Activated naive CD8-positive, alpha-beta T cell treated with anti-CD3 and anti-CD28 coated beads, Interleukin-2, amount 50 U/mL, for 24 hours (primary cell): Measurements from ENCODE around the gene ARHGAP6.

Experiments
- ATAC-seq: fragments of 150-1000 bp; cut with Tn5 transposase; one replicate; pipeline ENCODE4 v1.10.0; 2021
- DNase-seq: peaks from one replicate; pipeline ENCODE4 v3.0.0; 2021
- H3K27ac Mint-ChIP-seq: one replicate; pipeline ENCODE4 v1.8.0; 2021; ENCODE audit warnings: mild to moderate bottlenecking, mixed read lengths
- H3K27me3 Mint-ChIP-seq: one replicate; pipeline ENCODE4 v1.8.0; 2021; ENCODE audit warnings: mixed read lengths
- H3K36me3 Mint-ChIP-seq: one replicate; pipeline ENCODE4 v1.8.0; 2021; ENCODE audit warnings: low read depth, mixed read lengths
- H3K4me1 Mint-ChIP-seq: one replicate; pipeline ENCODE4 v1.8.0; 2021; ENCODE audit warnings: mixed read lengths
- H3K4me3 Mint-ChIP-seq: one replicate; pipeline ENCODE4 v1.8.0; 2021; ENCODE audit warnings: mild to moderate bottlenecking, moderate library complexity, mixed read lengths
- H3K9me3 Mint-ChIP-seq: one replicate; pipeline ENCODE4 v1.8.0; 2021; ENCODE audit warnings: mixed read lengths

ARHGAP6 gene

GRCh38 chrX:11429538-11430085 is 236.1 kb downstream of the ARHGAP6 start:
- H3K4me3 Mint-ChIP-seq = no peak overlapping the region
- no peaks in the 10 kb centered on the region for H3K4me1 Mint-ChIP-seq
- ATAC-seq (no peak), DNase-seq (no peak)
- peaks cover 15% of the 10 kb centered on the region for H3K27me3 Mint-ChIP-seq
- no peaks in the 10 kb centered on the region for H3K36me3 Mint-ChIP-seq
- no peaks in the 10 kb centered on the region for H3K9me3 Mint-ChIP-seq
- H3K27ac Mint-ChIP-seq = no peak overlapping the region

- ATAC-seq (no peak), DNase-seq (no peak)
- no peaks in the 10 kb centered on the region for H3K36me3 Mint-ChIP-seq
- no peak overlapping the region for H3K4me3 Mint-ChIP-seq
- H3K27ac Mint-ChIP-seq = no peak overlapping the region
- no peaks in the 10 kb centered on the region for H3K9me3 Mint-ChIP-seq
- peaks cover 15% of the 10 kb centered on the region for H3K27me3 Mint-ChIP-seq
- no peaks in the 10 kb centered on the region for H3K4me1 Mint-ChIP-seq
Observed at GRCh38 chrX:11427453-11428071, 238.2 kb downstream of the ARHGAP6 start.

GRCh38 chrX:11426712-11427452 is 238.8 kb downstream of the ARHGAP6 start:
- Mint-ChIP-seq H3K27ac (no peak overlapping the region), H3K4me1 (no peaks in the 10 kb centered on the region), H3K4me3 (no peak overlapping the region), H3K9me3 (no peaks in the 10 kb centered on the region), H3K36me3 (no peaks in the 10 kb centered on the region), H3K27me3 (peaks cover 13% of the 10 kb centered on the region)
- ATAC-seq = no peak
- no peak for DNase-seq

- ATAC-seq (no peak), DNase-seq (no peak)
- Mint-ChIP-seq H3K27me3 (peaks cover 13% of the 10 kb centered on the region), H3K27ac (no peak overlapping the region), H3K9me3 (no peaks in the 10 kb centered on the region), H3K36me3 (no peaks in the 10 kb centered on the region), H3K4me1 (no peaks in the 10 kb centered on the region), H3K4me3 (no peak overlapping the region)
Observed at GRCh38 chrX:11424903-11425674, 240.6 kb downstream of the ARHGAP6 start.

GRCh38 chrX:11423949-11424348 is 241.8 kb downstream of the ARHGAP6 start:
- H3K27ac Mint-ChIP-seq = no peak overlapping the region
- H3K36me3 Mint-ChIP-seq = no peaks in the 10 kb centered on the region
- H3K4me1 Mint-ChIP-seq = no peaks in the 10 kb centered on the region
- no peaks in the 10 kb centered on the region for H3K9me3 Mint-ChIP-seq
- no peak for ATAC-seq
- DNase-seq = no peak
- H3K4me3 Mint-ChIP-seq = no peak overlapping the region
- peaks cover 13% of the 10 kb centered on the region for H3K27me3 Mint-ChIP-seq

GRCh38 chrX:11423362-11423818 is 242.3 kb downstream of the ARHGAP6 start:
- no peak for ATAC-seq
- H3K27ac Mint-ChIP-seq = no peak overlapping the region
- H3K36me3 Mint-ChIP-seq = no peaks in the 10 kb centered on the region
- no peak for DNase-seq
- peaks cover 13% of the 10 kb centered on the region for H3K27me3 Mint-ChIP-seq
- no peaks in the 10 kb centered on the region for H3K4me1 Mint-ChIP-seq
- H3K4me3 Mint-ChIP-seq = no peak overlapping the region
- no peaks in the 10 kb centered on the region for H3K9me3 Mint-ChIP-seq

- no peak overlapping the region for H3K27ac Mint-ChIP-seq
- no peak for DNase-seq
- H3K27me3 Mint-ChIP-seq = peaks cover 9% of the 10 kb centered on the region
- no peaks in the 10 kb centered on the region for H3K36me3 Mint-ChIP-seq
- H3K4me3 Mint-ChIP-seq = no peak overlapping the region
- no peaks in the 10 kb centered on the region for H3K4me1 Mint-ChIP-seq
- no peak for ATAC-seq
- H3K9me3 Mint-ChIP-seq = no peaks in the 10 kb centered on the region
Observed at GRCh38 chrX:11422525-11422857, 243.2 kb downstream of the ARHGAP6 start.

- ATAC-seq (no peak), DNase-seq (no peak)
- no peaks in the 10 kb centered on the region for H3K9me3 Mint-ChIP-seq
- peaks cover 7% of the 10 kb centered on the region for H3K27me3 Mint-ChIP-seq
- no peaks in the 10 kb centered on the region for H3K36me3 Mint-ChIP-seq
- no peak overlapping the region for H3K27ac Mint-ChIP-seq
- no peak overlapping the region for H3K4me3 Mint-ChIP-seq
- H3K4me1 Mint-ChIP-seq = no peaks in the 10 kb centered on the region
Observed at GRCh38 chrX:11421805-11422524, 243.8 kb downstream of the ARHGAP6 start.

- no peak overlapping the region for H3K27ac Mint-ChIP-seq
- H3K4me3 Mint-ChIP-seq = no peak overlapping the region
- ATAC-seq = no peak
- no peaks in the 10 kb centered on the region for H3K27me3 Mint-ChIP-seq
- H3K4me1 Mint-ChIP-seq = no peaks in the 10 kb centered on the region
- no peaks in the 10 kb centered on the region for H3K36me3 Mint-ChIP-seq
- no peak for DNase-seq
- no peaks in the 10 kb centered on the region for H3K9me3 Mint-ChIP-seq
Observed at GRCh38 chrX:11420851-11421250, 244.9 kb downstream of the ARHGAP6 start.

- H3K36me3 Mint-ChIP-seq = no peaks in the 10 kb centered on the region
- no peak for DNase-seq
- no peaks in the 10 kb centered on the region for H3K27me3 Mint-ChIP-seq
Observed at GRCh38 chrX:11419102-11419501, 246.6 kb downstream of the ARHGAP6 start.

GRCh38 chrX:11416600-11416999 is 249.1 kb downstream of the ARHGAP6 start:
- Mint-ChIP-seq H3K27me3 (no peaks in the 10 kb centered on the region), H3K4me3 (no peak overlapping the region), H3K27ac (no peak overlapping the region), H3K36me3 (no peaks in the 10 kb centered on the region), H3K4me1 (no peaks in the 10 kb centered on the region), H3K9me3 (no peaks in the 10 kb centered on the region)
- DNase-seq (no peak), ATAC-seq (no peak)

More at GRCh38 chrX:11419102-11419501, 246.6 kb downstream of the ARHGAP6 start:
- Mint-ChIP-seq H3K4me3 (no peak overlapping the region), H3K4me1 (no peaks in the 10 kb centered on the region), H3K9me3 (no peaks in the 10 kb centered on the region), H3K27ac (no peak overlapping the region)
- ATAC-seq = no peak

- Mint-ChIP-seq H3K9me3 (no peaks in the 10 kb centered on the region), H3K27me3 (no peaks in the 10 kb centered on the region), H3K36me3 (no peaks in the 10 kb centered on the region), H3K4me3 (no peak overlapping the region), H3K4me1 (no peaks in the 10 kb centered on the region), H3K27ac (no peak overlapping the region)
- DNase-seq (no peak), ATAC-seq (no peak)
Observed at GRCh38 chrX:11414091-11414490, 251.6 kb downstream of the ARHGAP6 start.

GRCh38 chrX:11412715-11413623 is 252.8 kb downstream of the ARHGAP6 start:
- Mint-ChIP-seq H3K27me3 (no peaks in the 10 kb centered on the region), H3K4me1 (no peaks in the 10 kb centered on the region), H3K9me3 (no peaks in the 10 kb centered on the region), H3K4me3 (no peak overlapping the region), H3K36me3 (no peaks in the 10 kb centered on the region), H3K27ac (no peak overlapping the region)
- no peak for ATAC-seq
- no peak for DNase-seq
